GM21529 (cell line): ENCODE results near the gene ZNF184.
"Not testable (repeated sequence)": the region's sequence is repeated elsewhere in the genome, so short reads cannot be mapped to it uniquely, and the experiment has no call there.

Experiments used
- ATAC-seq: cut with Tn5 transposase; IDR thresholded peaks from one replicate; pipeline ENCODE4 v1.9.1; 2021; ENCODE audit not compliant: unreplicated experiment

The ZNF184 gene

GRCh38 chr6:27426045-27426620 lies 46.8 kb downstream of the ZNF184 start:
- ATAC-seq: no peak

- ATAC-seq: not testable (repeated sequence)
Observed at GRCh38 chr6:27424851-27425250, 48.1 kb downstream of the ZNF184 start.

GRCh38 chr6:27422651-27423332 lies 50.1 kb downstream of the ZNF184 start:
- no peak for ATAC-seq

- ATAC-seq: no peak
Observed at GRCh38 chr6:27419363-27419762, 53.5 kb downstream of the ZNF184 start.

GRCh38 chr6:27415898-27416297 lies 57.0 kb downstream of the ZNF184 start:
- ATAC-seq: no peak

GRCh38 chr6:27414996-27415395 lies 57.9 kb downstream of the ZNF184 start:
- no peak for ATAC-seq

- ATAC-seq: no peak
Observed at GRCh38 chr6:27414300-27414699, 58.6 kb downstream of the ZNF184 start.

GRCh38 chr6:27407153-27407814 lies 65.6 kb downstream of the ZNF184 start:
- no peak for ATAC-seq

- ATAC-seq: no peak
Observed at GRCh38 chr6:27406085-27406484, 66.8 kb downstream of the ZNF184 start.

GRCh38 chr6:27400877-27401642 lies 71.8 kb downstream of the ZNF184 start:
- ATAC-seq: no peak
